Measurements from ENCODE around the gene AP3B1.

Gene AP3B1, protein sequence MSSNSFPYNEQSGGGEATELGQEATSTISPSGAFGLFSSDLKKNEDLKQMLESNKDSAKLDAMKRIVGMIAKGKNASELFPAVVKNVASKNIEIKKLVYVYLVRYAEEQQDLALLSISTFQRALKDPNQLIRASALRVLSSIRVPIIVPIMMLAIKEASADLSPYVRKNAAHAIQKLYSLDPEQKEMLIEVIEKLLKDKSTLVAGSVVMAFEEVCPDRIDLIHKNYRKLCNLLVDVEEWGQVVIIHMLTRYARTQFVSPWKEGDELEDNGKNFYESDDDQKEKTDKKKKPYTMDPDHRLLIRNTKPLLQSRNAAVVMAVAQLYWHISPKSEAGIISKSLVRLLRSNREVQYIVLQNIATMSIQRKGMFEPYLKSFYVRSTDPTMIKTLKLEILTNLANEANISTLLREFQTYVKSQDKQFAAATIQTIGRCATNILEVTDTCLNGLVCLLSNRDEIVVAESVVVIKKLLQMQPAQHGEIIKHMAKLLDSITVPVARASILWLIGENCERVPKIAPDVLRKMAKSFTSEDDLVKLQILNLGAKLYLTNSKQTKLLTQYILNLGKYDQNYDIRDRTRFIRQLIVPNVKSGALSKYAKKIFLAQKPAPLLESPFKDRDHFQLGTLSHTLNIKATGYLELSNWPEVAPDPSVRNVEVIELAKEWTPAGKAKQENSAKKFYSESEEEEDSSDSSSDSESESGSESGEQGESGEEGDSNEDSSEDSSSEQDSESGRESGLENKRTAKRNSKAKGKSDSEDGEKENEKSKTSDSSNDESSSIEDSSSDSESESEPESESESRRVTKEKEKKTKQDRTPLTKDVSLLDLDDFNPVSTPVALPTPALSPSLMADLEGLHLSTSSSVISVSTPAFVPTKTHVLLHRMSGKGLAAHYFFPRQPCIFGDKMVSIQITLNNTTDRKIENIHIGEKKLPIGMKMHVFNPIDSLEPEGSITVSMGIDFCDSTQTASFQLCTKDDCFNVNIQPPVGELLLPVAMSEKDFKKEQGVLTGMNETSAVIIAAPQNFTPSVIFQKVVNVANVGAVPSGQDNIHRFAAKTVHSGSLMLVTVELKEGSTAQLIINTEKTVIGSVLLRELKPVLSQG

GRCh38 chr5:78294248-78295034 is at the start of gene AP3B1:
Gene AP3B1 (minus strand): TSS chr5:78294698. CDS start chr5:78294579, 119 bp downstream.
- DNase-seq (ENCODE audit: low read depth) = peak; percentile 96

- DNase-seq (ENCODE audit: low read depth) = no peak
These were observed 46.9 kb upstream of the AP3B1 start for GRCh38 chr5:78341440-78341839.

DNA sequence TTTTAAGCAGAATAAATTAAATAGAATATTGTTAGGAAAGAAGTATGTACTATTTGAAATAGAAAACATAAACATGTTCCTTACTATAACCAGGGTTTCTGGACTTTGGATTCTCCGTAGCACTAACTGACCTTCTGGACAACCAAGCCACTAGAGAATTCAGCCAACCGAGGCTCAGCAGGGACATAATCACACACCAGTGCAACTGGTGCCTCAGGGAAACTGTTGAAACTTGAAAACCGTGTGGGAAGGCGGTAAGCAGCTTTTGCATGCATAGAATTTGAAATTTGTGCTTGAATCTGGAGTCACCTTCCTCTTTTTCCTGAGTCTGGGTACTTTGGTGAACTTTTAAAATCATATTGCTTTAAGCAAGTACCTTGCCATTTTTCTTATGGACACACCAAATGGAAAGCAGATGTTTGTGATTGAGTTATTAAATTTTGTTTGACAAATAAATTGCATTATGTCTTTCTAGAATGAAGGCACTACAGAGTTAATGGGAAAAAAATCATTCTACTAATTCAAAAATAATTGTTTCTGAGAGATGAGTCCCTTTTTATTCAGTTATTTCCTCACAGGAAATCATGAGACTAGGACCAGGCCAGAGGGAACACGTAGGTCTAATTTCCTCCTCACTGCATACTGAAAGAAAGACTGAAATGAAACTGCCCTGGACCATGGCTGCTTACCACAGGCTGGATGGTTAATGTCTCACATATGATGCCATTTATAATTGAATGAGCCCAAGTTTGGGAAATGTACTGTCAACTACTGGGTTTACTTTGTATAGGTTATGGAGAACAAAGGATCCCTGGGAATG is 45.3 kb upstream of the AP3B1 start:
- DNase-seq (ENCODE audit: low read depth) = no peak

DNA sequence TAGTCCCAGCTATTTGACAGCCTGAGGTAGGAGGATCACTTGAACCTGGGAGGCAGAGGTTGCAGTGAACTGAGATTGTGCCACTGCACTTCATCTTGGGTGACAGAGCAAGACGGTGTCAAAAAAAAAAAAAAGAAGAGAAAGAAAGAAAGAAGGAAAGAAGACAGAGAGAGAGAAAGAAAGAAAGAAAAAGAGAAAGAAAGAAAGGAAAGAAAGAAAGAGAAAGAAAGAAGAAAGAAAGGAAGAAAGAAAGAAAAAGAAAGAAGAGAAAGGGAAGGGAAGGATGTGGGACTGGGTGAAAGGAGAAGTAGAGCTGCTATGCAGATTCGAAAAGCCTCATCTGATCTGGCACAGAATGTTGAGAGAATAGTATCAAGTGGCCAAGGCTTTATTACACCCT is 42.2 kb upstream of the AP3B1 start:
- no peak for DNase-seq (ENCODE audit: low read depth)

DNA sequence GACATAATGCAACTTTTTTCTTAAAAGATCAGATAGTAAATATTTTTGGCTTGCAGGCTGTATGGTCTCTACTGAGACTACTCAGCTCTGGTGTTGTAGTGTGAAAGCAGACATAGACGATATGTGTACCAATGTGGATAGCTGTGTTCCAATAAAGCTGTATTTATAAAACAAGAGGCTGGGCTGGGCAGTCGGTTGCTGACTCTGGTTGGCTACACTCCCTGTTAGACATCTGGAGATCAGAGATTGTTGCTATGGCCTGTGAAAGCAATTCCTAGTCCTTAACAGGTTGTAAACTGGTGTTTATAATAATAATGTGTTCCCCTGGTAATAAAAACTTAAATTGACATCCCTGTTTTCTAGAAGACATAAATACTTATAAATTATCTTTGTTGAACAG is 41.5 kb upstream of the AP3B1 start:
- no peak for DNase-seq (ENCODE audit: low read depth)

DNA sequence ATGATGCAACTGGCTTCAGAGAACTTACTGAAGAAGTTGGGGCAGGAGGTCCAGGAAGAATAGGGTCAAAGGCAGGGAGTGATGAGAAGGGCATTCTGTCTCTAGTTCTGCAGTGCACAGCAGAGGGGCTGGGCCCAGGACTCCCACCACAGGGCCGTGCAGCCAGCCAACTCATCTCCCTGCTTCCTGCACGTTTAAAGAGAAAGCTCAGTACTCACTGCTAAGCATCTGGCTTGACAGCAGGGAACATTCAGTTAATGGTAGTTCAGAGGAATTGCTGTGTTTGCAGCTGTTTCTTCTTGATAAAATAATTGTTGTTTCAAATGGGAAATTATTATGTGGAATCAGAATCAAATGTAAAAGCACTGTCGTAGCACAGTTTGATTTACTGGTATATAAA is 40.3 kb upstream of the AP3B1 start:
- DNase-seq (ENCODE audit: low read depth) = no peak

- no peak for DNase-seq (ENCODE audit: low read depth)
These were observed 37.1 kb upstream of the AP3B1 start for GRCh38 chr5:78331523-78332080.

- DNase-seq (ENCODE audit: low read depth) = no peak
These were observed 34.2 kb upstream of the AP3B1 start for GRCh38 chr5:78328585-78329173.

DNA sequence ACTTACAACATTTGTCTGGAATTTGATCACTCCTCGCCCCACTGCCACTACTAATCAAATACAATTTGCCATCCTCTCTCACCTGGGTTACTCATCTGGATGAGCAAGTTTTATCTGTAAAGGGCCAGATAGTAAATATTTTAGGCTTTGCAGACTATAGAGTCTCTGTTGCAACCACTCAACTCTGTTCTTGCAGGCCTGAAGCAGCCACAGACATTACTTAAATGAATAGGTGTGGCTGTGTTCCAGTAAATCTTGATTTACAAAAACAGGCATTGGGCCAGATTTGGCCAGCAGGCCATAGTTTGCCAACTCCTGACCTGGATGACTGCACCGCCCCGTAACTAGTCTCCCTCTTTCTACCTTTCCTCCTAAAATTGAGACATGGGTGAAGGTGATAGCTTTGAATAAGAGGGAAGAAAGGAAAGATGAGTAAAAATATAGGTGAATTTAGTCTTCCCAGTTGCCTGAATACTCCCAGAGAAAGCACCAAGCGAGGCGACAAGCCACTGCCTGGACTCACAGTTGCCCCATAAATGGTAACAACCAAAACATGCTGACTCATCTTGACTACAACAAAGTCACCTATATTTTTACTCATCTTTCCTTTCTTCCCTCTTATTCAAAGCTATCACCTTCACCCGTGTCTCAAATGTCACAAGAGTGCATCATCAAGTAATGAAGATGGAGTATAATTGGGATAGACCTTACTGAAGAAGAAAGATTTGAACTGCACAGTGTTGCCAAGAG is 33.4 kb upstream of the AP3B1 start:
- DNase-seq (ENCODE audit: low read depth) = no peak

DNA sequence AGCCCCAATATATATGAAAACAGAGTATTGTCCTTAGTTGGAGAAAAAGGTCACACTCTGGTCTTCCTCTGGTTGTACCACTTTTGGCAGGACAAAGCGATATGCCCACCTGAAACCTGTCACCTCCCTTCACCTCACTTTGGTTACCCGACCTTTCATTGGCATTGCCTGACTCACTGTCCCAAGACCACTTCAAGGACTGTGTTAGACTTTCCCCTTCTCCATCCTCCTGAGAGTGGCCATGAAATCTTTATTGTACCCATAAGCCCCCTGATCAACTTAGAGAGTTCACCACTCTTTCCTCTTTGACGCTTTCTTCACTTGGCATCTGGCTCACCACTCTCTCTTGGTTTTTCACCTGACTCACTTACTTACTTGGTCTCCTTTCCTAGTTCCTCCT is 32.4 kb upstream of the AP3B1 start:
- no peak for DNase-seq (ENCODE audit: low read depth)

DNA sequence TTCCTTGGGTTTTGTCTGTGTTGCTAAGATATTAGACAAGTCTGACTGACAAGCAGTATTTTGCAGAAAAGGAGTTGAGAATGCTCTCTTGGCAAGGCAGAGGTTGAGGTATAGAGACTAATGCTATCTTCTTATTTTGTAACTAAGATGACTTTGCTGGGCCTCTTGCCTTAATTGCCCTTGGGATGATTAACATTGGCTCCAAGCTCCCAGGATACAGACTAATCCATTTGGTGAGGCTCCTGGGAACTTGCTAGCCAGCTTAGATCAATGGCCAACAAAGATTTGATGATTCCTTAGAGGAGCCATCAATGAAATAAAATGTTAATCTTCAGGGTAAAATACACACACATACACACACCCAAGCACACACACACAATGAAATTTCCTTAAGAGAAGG is 28.7 kb upstream of the AP3B1 start:
- DNase-seq (ENCODE audit: low read depth) = no peak

DNA sequence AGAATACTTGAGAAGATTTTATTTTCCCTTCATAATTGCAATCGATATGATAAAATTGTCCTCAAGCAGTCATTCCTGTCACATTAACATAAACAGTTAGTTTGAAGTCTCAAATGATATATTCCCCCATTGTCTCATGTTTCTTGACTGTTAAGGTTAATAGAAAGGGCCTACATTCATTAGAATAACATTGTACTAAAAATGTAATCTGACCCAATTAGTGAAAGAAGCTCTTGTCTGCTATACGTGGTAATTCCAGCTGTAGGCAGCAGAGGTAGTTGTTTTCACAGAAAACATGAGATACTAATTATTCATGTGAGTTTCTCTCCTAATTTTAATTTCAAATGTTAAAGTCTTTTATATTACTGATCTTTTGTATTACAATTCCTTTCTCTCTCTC is 25.9 kb upstream of the AP3B1 start:
- no peak for DNase-seq (ENCODE audit: low read depth)

GRCh38 chr5:78318337-78318736 is 23.8 kb upstream of the AP3B1 start:
- DNase-seq (ENCODE audit: low read depth) = no peak

GRCh38 chr5:78317515-78317914 is 23.0 kb upstream of the AP3B1 start:
- no peak for DNase-seq (ENCODE audit: low read depth)

DNA sequence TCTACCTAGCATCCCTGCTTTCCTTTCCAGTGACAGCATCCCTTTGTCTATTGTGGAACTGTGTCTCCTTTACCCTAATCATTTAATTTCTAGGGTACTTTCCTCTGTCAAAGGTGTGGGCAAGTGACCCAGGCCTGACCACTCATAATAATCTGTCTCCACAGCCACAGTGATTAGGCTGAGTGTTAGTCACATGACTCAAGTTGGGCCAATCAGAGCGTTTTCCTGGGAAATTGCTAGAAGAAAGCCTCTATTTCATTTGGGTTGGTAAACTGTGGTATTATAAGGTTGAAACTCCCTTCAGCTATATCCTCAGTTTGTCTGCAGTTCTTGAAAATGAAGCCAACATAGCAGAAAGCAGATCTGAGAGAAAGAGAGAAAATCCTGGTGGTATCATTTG is 14.2 kb upstream of the AP3B1 start:
- no peak for DNase-seq (ENCODE audit: low read depth)

GRCh38 chr5:78300464-78301045 is 6.1 kb upstream of the AP3B1 start:
- DNase-seq (ENCODE audit: low read depth) = no peak

GRCh38 chr5:78295035-78295961 is 800 bp upstream of the AP3B1 start:
- peak; percentile 24 for DNase-seq (ENCODE audit: low read depth)

DNA sequence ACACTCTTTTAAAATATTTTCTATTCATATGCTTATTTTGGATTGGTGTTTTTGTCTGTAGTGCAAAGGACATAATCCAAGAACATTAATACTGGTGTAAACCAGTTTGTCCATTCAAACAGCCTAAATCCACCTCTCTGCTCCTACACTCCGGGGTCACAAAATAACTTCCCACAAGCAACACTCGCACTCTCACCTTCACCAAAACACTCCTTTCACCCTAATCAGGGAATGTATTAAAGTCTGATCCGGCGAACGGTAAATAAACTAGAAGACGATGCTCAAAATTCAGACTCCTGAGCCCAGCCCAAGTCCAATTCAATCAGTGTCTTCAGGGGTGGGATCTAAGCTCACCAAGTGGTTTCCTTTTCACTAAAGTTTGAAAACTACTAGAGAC is 649 bp downstream of the AP3B1 start:
- no peak for DNase-seq (ENCODE audit: low read depth)
